Pancreas (tissue), 10 donors: ENCODE results near the gene NTN1. TPM values are rescaled to one million over a fixed set of nuclear protein-coding genes. Genes with fewer than 3 reads are reported as not detected.

Experiments
- ATAC-seq, 4 donors: fragments of 200-7000 bp; cut with Tn5 transposase; one replicate each; pipeline versions ENCODE4 v1.8.0 to v1.9.1; 2020; ENCODE audit warnings: mild to moderate bottlenecking in 4 of 4, moderate library complexity in 4 of 4
- DNase-seq, 6 donors: peaks; one replicate each; pipeline ENCODE4 v3.0.0-alpha.2; 2020
- FAIRE-seq: peaks from 2 replicates; lab custom pipeline; 2012; peaks lifted over from hg19 to GRCh38; lab: Jason Lieb, UNC
- H3K27ac ChIP-seq, 4 donors: fragments of 200-600 bp; sonication (generic); 1 replicate in 3 of 4; 2 replicates in 1 of 4; pipeline versions ENCODE4 v1.5.0 to v1.8.0; 2020
- H3K27me3 ChIP-seq, 4 donors: fragments of 200-600 bp; one replicate each; pipeline ENCODE4 v1.8.0; 2021
- H3K36me3 ChIP-seq, 3 donors: fragments of 200-600 bp; sonication (generic) in 1 of 3; one replicate each; pipeline versions ENCODE4 v1.5.0 to v1.8.0; 2020 to 2021
- H3K4me1 ChIP-seq, 3 donors: fragments of 200-600 bp; one replicate each; pipeline ENCODE4 v1.8.0; 2021
- H3K4me3 ChIP-seq, 4 donors: fragments of 200-600 bp; sonication (generic) in 2 of 4; one replicate each; pipeline versions ENCODE4 v1.5.0 to v1.8.0; 2020 to 2021
- H3K9me3 ChIP-seq, 4 donors: fragments of 200-600 bp; one replicate each; pipeline ENCODE4 v1.8.0; 2021
- CTCF ChIP-seq, 4 donors: fragments of 200-600 bp; sonication (generic) in 3 of 4; IDR thresholded peaks; one replicate each; pipeline versions ENCODE4 v1.5.0 to v1.8.0; 2021; ENCODE audit warnings: antibody characterized with exemption in 4 of 4
- WGBS, 2 donors: extraction: QIAGEN DNeasy Blood & Tissue Kit; methylation state at CpG; one replicate each; pipeline ENCODE4 v1.1.7; 2013; 5-methylcytosine and 5-hydroxymethylcytosine counted together
- intact Hi-C, 3 donors: fragments of 100-400 bp; cut with DNase I; formaldehyde crosslinking; loops; one replicate each; pipeline versions ENCODE4 v1.11.1 to v1.14.2; 2022
- polyA plus RNA-seq, 2 donors: library from polyadenylated mRNA; stranded (reverse); fragments of 200-250 nt; gene quantifications; one replicate each; pipeline ENCODE4 v1.2.3, GENCODE V29; 2013
- total RNA-seq, 6 donors: library from RNA; stranded (reverse); fragmentation: NEBNext Ultra II Directional in 4 of 6; extraction: Animal tissue kit (Norgen Biotek cat#: 25700) in 4 of 6; gene quantifications; one replicate each; pipeline versions ENCODE4 v1.2.1 to v1.2.4, GENCODE V29; 2021 to 2023
- donor health status: healthy with polysubstance abuse.
- donor health status: DM: no; HTN: no; CAD: no; lungs with moderate emphysema.
- donor health status: DM: no; HTN: no; CAD: no.
- donor health status: control.
- donor health status: control.
- donor health status: Bipolar disorder and iron deficiency.
- donor health status: DM: yes; HTN: yes; CAD: no.
- donor health status: DM: no; HTN: no; CAD: no.
- donor health status: DM: no; HTN: no; CAD: no.
- donor health status: DM: yes; HTN: yes; CAD: no.

NTN1 gene
- total and polyA plus RNA-seq, 8 donors, result 1.8 to 4.3 (median 2.5) TPM

GRCh38 chr17:9273428-9274391 lies 252.4 kb downstream of the NTN1 start:
- H3K27ac ChIP-seq, result no peak overlapping the region

GRCh38 chr17:9274973-9275372 lies 253.7 kb downstream of the NTN1 start:
- FAIRE-seq, result no peak
- no peak for TF ChIP-seq CTCF (IDR thresholded peaks at IDR 0.05)
- intact Hi-C loops, result no loop called here
- Histone ChIP-seq H3K4me3 (no peak overlapping the region), H3K9me3 (no peaks in the 10 kb centered on the region), H3K27ac (no peak overlapping the region), H3K27me3 (no peaks in the 10 kb centered on the region), H3K4me1 (no peaks in the 10 kb centered on the region), H3K36me3 (no peaks in the 10 kb centered on the region)
- DNase-seq, result no peak
- ATAC-seq, result no peak
- 97 to 98% methylated on average over 8 to 9 of the region's 9 CpGs for WGBS, 2 donors

More at GRCh38 chr17:9273428-9274391, 252.4 kb downstream of the NTN1 start:
- ATAC-seq (peak in 2 of 4 donors; percentile 20 to 23), FAIRE-seq (no peak), DNase-seq (no peak)
- TF ChIP-seq CTCF (IDR thresholded peaks at IDR 0.05), result no peak
- 84 to 88% methylated on average over 21 of the region's 21 CpGs for WGBS, 2 donors
- H3K36me3 ChIP-seq, result no peaks in the 10 kb centered on the region
- no peaks in the 10 kb centered on the region for H3K9me3 ChIP-seq
- H3K4me1 ChIP-seq, result no peaks in the 10 kb centered on the region
- H3K4me3 ChIP-seq, result no peak overlapping the region
- H3K27me3 ChIP-seq, result no peaks in the 10 kb centered on the region
- intact Hi-C loops, result no loop called here

GRCh38 chr17:9279893-9280292 lies 258.6 kb downstream of the NTN1 start:
- H3K36me3 ChIP-seq, result no peaks in the 10 kb centered on the region
- no peaks in the 10 kb centered on the region for H3K4me1 ChIP-seq
- no peak for DNase-seq
- WGBS, 2 donors, result 94 to 97% methylated on average over 8 of the region's 8 CpGs
- H3K4me3 ChIP-seq, result no peak overlapping the region
- no peaks in the 10 kb centered on the region for H3K9me3 ChIP-seq
- no peak for ATAC-seq
- no peak for FAIRE-seq
- no peak for TF ChIP-seq CTCF (IDR thresholded peaks at IDR 0.05)
- intact Hi-C loops, result no loop called here
- no peaks in the 10 kb centered on the region for H3K27me3 ChIP-seq
- no peak overlapping the region for H3K27ac ChIP-seq

GRCh38 chr17:9283909-9284308 lies 262.6 kb downstream of the NTN1 start:
- Histone ChIP-seq H3K4me3 (no peak overlapping the region), H3K27me3 (no peaks in the 10 kb centered on the region), H3K9me3 (no peaks in the 10 kb centered on the region), H3K27ac (no peak overlapping the region), H3K36me3 (no peaks in the 10 kb centered on the region), H3K4me1 (no peaks in the 10 kb centered on the region)
- ATAC-seq (no peak), FAIRE-seq (no peak), DNase-seq (no peak)
- 67 to 69% methylated on average over 2 of the region's 2 CpGs for WGBS, 2 donors
- TF ChIP-seq CTCF (IDR thresholded peaks at IDR 0.05), result no peak
- intact Hi-C loops, result no loop called here

- Histone ChIP-seq H3K4me1 (no peaks in the 10 kb centered on the region), H3K4me3 (no peak overlapping the region), H3K27ac (no peak overlapping the region), H3K9me3 (no peaks in the 10 kb centered on the region), H3K36me3 (no peaks in the 10 kb centered on the region), H3K27me3 (no peaks in the 10 kb centered on the region)
- TF ChIP-seq CTCF (IDR thresholded peaks at IDR 0.05), result no peak
- ATAC-seq (no peak), FAIRE-seq (no peak), DNase-seq (no peak)
- 80 to 84% methylated on average over 4 of the region's 4 CpGs for WGBS, 2 donors
- intact Hi-C loops, result no loop called here
Observed at GRCh38 chr17:9284884-9285283, 263.6 kb downstream of the NTN1 start.
